UCSD-AML1 (cell line): ENCODE measurements around the gene N4BP2L1.

Experiments
- DNase-seq: peaks from one replicate; lab custom pipeline; 2025; ENCODE audit not compliant: unreplicated experiment; lab: John Stamatoyannopoulos, UW

Gene N4BP2L1

DNA sequence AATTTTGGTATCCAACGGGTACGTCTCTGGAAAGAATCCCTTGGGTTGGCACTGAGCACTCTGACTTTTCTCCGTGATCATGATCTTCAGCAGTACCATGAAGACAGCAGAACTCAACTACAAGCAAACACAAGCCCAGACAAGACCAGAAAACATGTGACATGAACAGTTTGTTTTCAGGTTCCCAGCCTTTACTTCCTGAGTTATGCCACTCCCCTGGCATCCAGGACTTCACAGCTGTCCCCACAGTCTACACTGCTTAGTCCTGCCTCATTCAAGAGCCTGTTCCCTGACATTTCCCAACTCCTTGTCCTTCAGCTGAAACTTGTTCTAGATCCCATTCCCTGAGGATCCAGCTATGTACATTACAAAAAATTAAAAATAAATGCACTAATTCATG, 4.9 kb upstream of the N4BP2L1 start:
- DNase-seq = no peak

DNA sequence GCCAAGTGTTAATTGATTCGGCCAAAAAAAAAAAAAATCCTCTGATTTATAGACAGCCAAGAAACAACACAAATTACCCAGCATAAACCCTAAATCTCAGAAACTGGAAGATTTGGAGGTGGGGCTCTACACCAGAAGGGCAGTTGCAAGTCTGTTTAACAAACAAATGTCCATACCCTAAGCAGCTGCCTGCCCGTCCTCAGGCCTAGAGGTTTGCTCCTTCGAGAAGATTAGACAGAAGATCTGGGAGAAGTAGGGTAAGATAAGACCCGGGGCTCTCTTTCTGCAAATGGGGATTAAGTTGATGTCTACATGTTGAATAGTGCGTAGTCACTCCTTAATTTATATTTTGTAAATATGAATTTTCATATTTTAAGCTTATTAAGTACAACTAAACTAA, 3.4 kb upstream of the N4BP2L1 start:
- no peak for DNase-seq

DNA sequence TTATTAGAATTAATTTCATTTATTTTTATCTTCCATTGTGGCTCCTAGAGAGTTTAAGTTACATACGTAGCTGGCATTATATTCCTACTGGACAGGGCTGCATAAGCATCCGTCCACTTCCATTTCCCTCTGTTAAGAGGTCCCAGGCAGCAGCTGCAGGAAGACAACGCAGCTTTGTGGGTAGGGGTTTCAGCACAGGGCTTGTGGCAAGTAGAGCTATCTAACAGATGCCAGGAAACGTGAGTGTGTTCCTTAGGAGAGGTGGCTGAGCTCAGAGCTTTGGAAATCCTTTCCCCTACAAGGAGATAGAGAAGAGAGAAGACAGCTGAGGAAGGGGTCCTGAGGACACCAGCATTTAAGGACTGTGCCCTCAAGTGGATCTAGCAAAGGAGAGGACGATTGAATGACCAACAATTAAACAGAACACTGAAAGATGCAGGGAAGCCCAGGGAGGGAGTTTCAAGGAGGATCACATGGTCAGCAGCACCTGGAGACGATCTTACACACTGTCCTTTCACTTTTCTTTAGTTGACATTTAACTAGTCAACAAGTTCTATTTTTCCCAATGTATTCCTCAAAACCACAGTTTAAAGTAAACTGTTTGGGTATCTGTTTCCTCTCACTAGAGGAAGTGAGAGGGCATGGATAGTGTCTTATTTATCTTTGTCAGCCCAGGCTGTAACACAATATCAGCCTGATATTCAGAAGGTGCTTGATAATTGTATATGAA, 2.3 kb upstream of the N4BP2L1 start:
- DNase-seq = peak; percentile 42

DNA sequence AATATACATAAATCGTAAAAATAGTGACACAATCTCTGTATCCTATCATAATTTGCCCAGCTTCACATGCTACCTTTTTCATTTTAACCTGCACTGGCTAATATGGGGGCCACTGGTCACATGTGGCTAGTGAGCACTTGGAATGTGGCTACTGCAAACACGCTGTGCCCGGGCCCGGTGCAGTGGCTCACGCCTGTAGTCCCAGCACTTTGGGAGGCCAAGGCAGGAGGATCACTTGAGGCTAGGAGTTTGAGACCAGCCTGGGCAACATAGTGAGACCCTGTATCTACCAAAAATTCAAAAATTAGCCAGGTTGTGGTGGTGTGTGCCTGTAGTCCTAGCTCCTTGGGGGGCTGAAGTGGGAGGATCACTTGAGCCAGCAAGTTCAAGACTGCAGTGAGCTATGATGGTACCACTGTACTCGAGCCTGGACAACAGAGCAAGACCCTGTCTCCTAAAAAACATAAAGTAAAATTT, 1.5 kb upstream of the N4BP2L1 start:
- DNase-seq = no peak

DNA sequence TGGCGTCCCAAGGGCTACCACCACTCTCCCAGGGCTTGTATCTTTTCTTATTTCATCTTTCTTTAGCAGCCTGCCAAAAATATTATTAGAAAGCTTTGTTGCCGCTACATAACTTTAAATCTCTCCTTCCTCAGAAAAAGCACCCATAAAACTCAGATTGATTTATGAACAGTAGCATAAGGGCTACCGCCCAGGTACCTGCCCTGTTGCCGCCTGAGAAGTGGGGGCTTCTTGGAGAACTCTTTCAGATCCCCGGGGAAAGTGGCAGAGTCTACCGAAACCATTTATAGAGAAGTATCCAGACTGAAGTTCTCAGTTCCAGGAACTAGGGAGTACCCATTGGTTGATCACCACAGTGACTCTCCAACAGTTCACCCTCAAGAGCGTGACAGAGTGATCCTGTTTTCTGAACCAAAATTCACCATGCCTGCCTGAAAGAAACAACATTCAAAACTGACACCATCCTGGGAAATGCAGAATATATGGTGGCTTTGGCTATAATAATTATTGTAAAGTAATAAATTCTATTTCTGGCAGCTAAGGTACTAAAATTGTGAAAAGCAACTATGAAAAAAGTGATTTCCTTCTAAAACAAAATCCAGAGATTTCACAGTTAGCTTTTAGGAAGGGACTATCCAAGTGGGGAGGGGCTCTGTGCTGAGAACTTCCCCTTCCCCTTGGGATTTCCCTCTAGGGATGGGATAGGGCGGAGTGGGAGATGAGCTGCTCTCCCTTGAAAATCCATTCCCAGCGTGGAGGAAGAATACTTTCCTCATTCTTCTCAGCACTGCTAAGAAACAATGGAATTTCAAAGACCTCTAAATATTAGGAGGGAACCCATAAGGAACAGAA, 877 bp upstream of the N4BP2L1 start:
- no peak for DNase-seq

DNA sequence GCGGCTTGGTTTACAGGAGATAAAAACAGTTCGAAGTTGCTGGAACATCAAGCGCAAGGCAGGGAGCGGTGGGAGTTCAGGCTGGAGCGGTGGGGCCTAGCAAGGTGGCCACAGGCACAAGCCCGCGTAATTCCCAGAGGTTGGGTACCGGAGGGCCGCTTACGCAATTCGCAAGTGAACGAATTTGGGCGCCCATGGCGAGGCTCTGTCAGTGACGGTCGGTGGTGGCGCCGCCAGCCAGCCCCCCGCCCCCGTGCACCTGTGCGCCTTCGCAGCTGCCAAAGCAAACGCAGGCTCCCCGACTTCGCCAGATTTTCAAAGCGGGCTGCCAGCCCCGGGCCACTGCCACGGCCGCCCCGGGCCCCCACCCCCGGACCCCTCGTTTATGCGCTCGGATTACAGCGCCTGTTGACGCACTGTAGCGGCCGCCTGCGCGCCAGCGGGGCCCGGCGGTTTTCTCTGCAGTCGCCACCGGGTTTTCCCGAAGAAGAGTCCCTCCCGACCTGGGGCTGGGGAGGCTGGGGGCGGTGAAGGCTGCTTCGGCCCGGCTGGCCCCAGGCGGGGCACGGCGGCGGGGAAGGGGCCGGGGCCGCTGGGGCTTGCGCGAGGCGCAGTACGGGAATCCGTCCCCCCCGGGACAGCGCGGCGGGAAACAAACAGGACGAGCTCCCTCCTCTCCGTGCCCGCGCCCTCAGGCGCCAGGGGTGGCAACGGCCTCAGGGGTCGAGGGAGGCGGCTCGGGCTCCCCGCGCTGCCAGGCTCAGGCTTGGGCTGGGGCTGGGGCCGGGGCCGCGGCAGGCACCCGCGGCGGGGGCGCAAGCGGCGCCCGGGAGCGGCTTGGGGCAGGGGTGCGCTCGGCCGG, 709 bp downstream of the N4BP2L1 start:
- DNase-seq = peak; percentile 53

DNA sequence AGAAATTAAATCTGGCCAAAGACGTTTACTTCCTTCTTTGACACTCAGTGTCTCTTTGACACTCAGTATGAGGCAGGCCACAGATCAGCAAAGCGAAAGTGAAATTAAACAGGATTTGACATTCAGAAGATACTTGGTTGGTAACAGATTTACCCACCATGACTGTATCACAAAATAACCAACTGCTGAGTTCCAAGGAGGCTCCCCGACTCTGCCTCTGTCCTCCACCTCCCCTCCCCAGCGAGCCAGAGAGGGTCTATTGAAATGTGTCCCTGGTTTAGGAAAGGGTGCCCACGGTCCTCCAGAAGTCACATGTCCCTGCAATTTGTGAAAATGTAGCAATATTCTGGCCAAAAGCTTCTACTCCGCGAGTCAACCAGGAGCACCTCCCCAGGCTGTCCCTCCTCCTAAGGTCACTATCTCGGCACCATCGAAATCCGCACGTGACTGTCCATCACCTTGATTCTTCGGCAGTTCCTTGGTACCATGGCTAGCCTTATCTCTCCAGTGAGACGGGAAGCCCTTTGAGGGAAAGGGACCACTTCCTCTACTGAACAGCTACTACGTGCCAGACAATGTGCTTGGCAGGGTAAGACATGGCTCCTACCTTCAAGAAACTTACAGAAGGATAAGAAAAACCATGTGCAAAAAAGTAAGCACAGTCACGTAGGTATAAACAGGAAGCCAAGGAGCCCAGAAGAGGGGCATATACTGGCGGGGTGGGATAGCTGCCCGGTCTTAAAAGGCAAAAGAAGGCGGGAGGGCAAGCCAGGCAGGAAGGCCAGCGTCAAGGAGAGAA, 1.5 kb downstream of the N4BP2L1 start:
- peak; percentile 30 for DNase-seq

DNA sequence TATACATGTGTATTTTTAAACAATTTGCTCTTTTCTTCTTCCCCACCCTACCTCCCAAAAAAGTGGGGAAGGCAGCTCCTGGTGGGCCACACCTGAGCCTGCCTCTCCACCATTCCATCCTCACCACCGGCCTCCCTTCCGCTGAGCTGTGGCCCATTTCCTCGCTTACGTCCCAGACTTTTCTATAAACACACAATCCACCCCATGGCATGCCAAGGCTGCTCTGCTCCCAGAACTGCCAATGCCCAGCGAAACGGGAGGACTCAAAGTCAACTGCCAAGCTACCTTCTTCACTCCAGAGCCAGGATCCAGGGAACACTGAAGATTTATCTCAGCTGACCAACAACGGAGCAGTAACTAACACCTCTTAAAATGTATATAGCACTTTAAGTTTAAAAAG, 2.8 kb downstream of the N4BP2L1 start:
- no peak for DNase-seq

DNA sequence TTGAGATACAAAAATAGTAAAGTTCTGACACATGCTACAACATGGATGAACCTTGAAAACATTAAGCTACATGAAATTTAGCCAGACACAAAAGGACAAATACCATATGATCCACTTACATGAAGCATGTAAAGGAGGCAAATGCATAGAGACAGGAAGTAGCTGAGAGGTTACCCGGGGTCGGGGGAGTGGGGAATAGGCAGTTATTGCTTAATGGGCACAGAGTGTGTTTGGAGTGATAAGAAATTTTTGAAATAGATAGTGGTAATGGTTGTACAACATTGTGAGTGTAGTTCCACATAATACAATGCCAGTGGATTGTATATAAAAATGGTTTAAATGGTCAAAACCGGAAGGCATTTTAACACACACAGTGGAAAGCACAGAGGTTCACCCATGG, 4.3 kb downstream of the N4BP2L1 start:
- DNase-seq = peak; percentile 20

DNA sequence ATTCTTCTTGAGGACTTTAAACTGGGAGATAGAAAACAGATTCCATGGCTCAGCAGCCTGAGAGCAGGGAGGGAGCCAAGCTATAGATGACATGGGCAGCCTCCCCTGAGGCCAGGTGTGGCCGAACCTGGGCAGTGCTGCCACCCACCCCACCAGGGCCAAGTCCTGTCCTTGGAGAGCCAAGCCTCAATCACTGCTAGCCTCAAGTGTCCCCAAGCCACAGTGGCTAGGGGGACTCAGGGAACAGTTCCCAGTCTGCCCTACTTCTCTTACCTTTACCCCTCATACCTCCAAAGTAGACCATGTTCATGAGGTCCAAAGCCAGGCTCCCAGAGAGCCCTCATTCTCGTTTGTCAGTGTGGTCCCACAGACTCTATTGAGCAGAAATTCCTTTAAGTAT, 8.1 kb downstream of the N4BP2L1 start:
- DNase-seq = no peak

DNA sequence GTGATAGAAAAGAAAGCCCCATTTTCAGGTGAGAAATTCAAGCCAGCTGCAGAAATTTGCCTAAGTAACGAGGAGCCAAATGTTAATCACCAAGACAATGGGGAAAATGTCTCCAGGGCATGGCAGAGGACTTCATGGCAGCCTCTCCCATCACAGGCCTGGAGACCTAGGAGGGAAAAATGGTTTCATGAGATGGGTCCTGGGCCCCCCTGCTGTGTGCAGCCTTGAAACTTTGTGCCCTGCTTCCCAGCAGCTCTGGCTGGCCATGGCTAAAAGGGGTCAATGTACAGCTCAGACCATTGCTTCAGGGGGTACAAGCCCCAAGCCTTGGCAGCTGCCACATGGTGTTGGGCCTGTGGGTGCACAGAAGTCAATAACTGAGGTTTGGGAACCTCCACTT, 9.9 kb downstream of the N4BP2L1 start:
- DNase-seq = no peak

DNA sequence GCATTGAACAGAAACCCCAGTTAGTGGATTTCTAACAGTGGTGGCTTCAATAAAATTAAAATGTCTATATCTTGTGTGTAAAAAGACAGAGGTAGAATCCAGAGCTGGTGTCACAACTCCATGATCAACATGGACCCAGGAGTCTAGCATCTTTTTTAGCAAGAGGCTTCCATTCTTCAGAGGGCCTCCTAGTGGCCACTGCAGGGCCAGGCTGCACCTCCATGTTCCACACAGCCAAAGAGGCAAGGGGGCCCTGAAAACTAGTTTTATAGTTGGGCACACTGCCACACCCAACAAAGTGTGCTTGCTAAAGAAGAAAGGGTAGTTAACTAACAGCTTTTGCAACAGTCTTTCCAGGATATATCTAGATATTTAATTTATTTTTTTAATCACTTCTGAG, 12.9 kb downstream of the N4BP2L1 start:
- DNase-seq = no peak

DNA sequence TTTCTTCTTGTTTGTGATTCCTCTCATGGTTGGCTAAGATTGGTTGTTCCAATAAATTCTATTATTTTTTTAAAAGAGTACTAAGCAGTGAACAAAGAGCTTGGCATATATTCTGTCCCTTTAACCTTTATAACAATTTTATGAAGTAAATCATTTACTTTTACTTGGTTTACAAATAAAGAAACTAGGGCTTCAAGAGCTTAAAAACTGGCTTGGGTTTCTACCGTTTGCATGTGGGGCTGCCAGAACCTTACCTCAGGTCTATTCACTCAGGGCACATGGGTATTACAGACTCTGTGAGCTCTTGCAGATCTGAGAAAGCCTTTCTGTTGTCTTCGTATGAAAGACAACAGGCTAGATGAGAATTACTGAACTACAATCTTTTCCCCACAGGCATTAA, 13.3 kb downstream of the N4BP2L1 start:
- DNase-seq = no peak

DNA sequence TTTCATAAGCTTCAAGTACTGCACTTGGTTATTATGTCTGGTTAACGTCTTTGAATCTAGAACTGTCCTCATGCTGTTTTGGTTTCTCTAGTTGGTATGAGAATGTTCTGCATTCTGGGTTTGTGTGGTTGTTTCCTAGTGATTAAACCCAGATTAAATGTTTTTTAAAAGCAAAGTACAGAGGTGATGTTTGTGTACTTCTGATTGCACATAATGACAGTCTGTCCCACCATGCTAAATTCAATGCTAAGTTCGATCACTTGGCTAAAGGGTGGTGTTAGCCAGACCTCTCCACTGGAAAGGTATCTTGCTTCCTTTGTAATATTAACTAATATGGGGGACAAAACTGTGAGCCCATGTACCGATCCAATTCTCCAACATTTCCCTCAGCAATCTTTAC, 14.6 kb downstream of the N4BP2L1 start:
- DNase-seq = no peak

DNA sequence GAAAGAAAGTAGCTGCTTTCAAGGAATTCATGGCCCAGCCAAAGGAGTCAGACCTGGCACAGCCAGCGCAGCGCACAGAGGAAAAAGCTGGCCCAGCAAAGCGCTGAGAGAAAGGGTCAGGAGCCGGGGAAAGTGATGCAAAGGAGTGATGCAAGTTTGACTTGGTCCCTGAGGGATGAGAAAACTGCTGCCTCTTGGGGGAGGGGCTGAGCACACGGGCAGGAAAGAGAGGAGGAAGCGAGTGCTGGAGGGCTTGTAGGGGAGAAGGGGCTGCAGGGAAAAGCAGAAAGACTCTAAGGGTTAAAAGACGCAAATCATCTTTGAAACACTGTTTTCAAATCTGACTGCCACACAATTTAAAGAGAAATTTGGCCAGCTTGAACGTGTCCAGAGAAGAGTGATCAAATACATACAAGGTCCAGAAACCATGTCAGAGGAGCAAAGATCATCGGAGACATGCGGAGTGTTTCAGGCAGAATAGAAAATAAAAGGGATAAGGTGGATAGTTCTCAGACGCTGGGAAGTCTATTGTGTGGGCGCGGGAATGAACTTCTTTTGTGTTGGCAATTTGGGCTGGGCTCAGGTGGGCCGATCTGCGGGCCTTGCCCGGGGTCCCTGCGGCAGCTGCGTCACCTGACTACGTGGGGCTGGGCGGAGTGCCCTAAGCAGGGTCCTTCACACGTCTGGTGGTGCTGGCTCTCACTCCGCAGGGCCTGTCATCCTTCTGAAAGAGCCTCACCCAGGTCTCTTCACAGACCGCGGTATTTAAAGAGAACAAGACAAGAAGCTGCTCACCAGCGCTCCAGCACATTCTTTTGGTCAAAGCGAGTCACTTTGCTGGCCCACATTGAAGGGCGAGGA, 18.1 kb downstream of the N4BP2L1 start:
- peak; percentile 20 for DNase-seq

DNA sequence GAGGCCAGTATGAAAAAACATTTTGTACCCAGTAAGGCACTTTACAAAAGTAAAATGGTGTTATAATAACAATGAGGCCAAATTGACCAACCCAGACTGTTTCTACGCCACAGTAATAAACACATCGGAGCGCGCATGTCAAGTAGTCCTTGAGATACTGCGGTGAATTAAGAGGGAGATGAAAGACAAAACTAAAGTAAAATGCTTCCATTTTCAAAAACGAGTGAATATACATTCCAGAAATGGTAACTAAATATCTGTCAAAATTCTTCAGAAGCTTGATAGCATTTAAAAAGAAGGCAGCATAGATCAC, 19.0 kb downstream of the N4BP2L1 start:
- DNase-seq = no peak

DNA sequence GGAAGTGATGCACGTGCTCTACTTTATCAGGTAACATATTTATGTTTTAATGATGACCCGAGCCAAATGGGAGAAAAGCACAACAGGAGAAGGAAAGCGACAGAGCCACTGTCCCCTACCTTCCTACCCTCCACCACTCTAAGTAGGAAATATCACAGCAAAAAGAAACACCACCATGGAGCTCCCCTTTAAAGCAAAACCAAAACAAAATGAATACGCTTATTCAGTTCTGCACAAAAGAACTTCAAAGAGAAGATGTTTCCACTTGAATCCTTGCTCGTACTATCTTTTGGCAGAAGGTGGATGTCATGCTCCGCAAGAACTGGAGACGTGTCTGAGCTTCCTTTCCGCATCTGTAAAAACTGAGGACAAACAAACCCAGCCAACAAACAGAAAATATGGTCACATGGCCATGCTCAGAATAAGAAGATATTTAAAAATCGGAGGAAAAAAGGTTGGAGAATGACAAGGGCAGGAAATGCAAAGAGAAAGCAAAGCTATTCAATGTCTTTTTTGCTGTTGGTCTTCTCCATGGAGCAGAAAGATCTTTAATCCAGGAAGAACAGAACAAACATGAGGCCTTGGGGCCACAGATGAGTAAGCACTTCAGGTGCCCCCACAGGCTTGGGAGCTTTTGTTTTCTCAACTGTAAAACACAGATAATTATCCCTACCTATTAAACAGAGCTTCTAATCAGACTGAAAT, 19.5 kb downstream of the N4BP2L1 start:
- DNase-seq = no peak

DNA sequence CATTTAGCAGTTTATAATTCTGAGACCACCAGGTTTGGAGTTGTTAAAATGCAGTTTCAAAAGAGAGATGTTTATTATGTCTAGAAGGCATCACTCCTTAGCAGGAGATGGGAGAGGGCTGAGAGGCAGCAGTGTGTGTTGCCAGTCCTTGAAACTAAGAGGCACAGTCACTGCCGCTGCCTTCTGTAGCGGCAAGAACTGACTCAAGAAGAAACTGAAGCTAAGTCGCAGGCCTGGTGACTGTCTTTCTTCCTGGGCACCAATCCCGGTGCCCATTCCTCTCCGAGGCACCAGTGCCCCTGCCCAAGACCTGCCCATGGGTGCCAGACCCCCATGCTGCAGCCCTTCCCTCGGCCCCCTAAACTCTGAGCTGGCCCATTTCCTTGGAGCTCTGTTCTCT, 20.1 kb downstream of the N4BP2L1 start:
- no peak for DNase-seq

DNA sequence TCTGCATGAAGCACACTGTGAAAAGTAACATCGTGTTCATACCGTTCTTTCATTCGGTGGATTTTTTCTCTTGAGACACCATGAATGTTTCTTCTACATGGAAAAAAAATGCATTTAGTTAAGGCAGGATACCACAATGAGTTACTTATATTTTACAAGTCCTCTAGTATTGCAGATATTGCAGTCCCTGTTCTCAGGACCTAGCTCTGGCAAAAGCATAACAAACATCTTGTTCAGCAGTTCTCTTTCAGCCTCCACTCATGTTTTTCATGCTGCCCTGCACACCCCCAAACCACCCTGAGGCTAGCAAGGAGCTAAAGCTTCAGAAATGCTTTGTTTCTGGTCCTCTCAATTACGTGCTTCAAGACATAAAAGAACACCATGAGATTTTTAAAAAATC, 24.8 kb downstream of the N4BP2L1 start:
- DNase-seq = no peak
